ENCODE data around the gene ATP11C. TPM values are rescaled to one million over a fixed set of nuclear protein-coding genes. Genes with fewer than 3 reads are reported as not detected.

ATP11C gene
- total and polyA plus RNA-seq, 10 of the 15 experiments (the other 5 are each of a cell fraction or from before 2014, with no cell fraction given), result 16.2 to 44.0 (median 24.8) TPM

- TF ChIP-seq RELB (IDR thresholded peaks at IDR 0.05; ENCODE audit: low read depth) (peak; percentile 49; the same call in 1 of the 2 replicates), ZBTB40 (IDR thresholded peaks at IDR 0.05; ENCODE audit: borderline replicate concordance) (no peak), MXI1 (IDR thresholded peaks at IDR 0.05; ENCODE audit: low read depth, low read length) (no peak), NR2F1 (conservative IDR thresholded peaks at IDR 0.05) (no peak), SIN3A (IDR thresholded peaks at IDR 0.05; ENCODE audit: low read depth, low read length) (no peak), BACH1 (IDR thresholded peaks at IDR 0.05; ENCODE audit: borderline replicate concordance) (no peak), RELA (IDR thresholded peaks at IDR 0.05; ENCODE audit: borderline replicate concordance, partially characterized antibody) (no peak), POLR2AphosphoS5 (IDR thresholded peaks at IDR 0.05; ENCODE audit: low read length) (no peak), JUNB (IDR thresholded peaks at IDR 0.05) (peak; percentile 37; the same call in 1 of the 2 replicates), NFIC (IDR thresholded peaks at IDR 0.05; ENCODE audit: low read depth, low read length) (peak; percentile 38; the same call in 1 of the 2 replicates), HDAC6 (IDR thresholded peaks at IDR 0.05; ENCODE audit: unreplicated experiment) (no peak), BCL11A (IDR thresholded peaks at IDR 0.05; ENCODE audit: low read depth, low read length) (no peak), ATF3 (IDR thresholded peaks at IDR 0.05; ENCODE audit: borderline replicate concordance, extremely low read depth, low read depth, low read length) (no peak), SMARCA5 (IDR thresholded peaks at IDR 0.05) (no peak), CBFB (IDR thresholded peaks at IDR 0.05; ENCODE audit: low read depth) (no peak), IKZF1 (conservative IDR thresholded peaks at IDR 0.05) (peak; percentile 78), NR2C2 (IDR thresholded peaks at IDR 0.05; ENCODE audit: borderline replicate concordance, control insufficient read depth, insufficient read length, low read depth) (no peak), ETV6 (conservative IDR thresholded peaks at IDR 0.05 in 1 of 2, IDR thresholded peaks at IDR 0.05 in 1 of 2; ENCODE audit: borderline replicate concordance in 1 of 2, low read depth in 1 of 2) (peak in 1 of 2 experiments; percentile 66; a peak in 1 of 4 replicates), ZNF274 (IDR thresholded peaks at IDR 0.05; ENCODE audit: insufficient read depth, insufficient read length) (no peak), EED (IDR thresholded peaks at IDR 0.05; ENCODE audit: low read depth) (0 out of 2 replicates have a peak, but pooled peaks have one; percentile 16), ZZZ3 (IDR thresholded peaks at IDR 0.05; ENCODE audit: control insufficient read depth, insufficient read length, low read depth) (no peak), GATAD2B (conservative IDR thresholded peaks at IDR 0.05; ENCODE audit: low read depth) (no peak), YBX1 (IDR thresholded peaks at IDR 0.05) (no peak), PAX5 (IDR thresholded peaks at IDR 0.05; ENCODE audit: borderline replicate concordance, low read depth, low read length) (no peak), ATF7 (IDR thresholded peaks at IDR 0.05; ENCODE audit: low read depth) (no peak), TARDBP (IDR thresholded peaks at IDR 0.05; ENCODE audit: borderline replicate concordance) (no peak), POLR2A (IDR thresholded peaks at IDR 0.05; ENCODE audit: low read depth, low read length) (no peak)
Measured at GRCh38 chrX:139909712-139910111, 23.1 kb downstream of the ATP11C start (continued).
